Parathyroid adenoma (tissue), 2 donors: ENCODE measurements around the gene MRPS31.

ENCODE experiments used
- H2AFZ ChIP-seq: fragments of 300-600 bp; sonication (generic); one replicate; pipeline ENCODE4 v1.7.0; 2017; ENCODE audit warnings: antibody characterized with exemption, mild to moderate bottlenecking
- H3K27ac ChIP-seq: fragments of 300-600 bp; sonication (generic); one replicate; pipeline ENCODE4 v1.7.0; 2017
- H3K27me3 ChIP-seq: fragments of 300-600 bp; sonication (generic); one replicate; pipeline ENCODE4 v1.7.0; 2017; ENCODE audit warnings: low read length; ENCODE audit not compliant: control insufficient read depth, insufficient read depth
- H3K36me3 ChIP-seq: fragments of 300-600 bp; sonication (generic); one replicate; pipeline ENCODE4 v1.7.0; 2017; ENCODE audit warnings: low read length; ENCODE audit not compliant: control insufficient read depth, insufficient read depth
- H3K4me1 ChIP-seq: fragments of 300-600 bp; sonication (generic); one replicate; pipeline ENCODE4 v1.7.0; 2017; ENCODE audit warnings: control low read depth
- H3K4me2 ChIP-seq: fragments of 300-600 bp; sonication (generic); one replicate; pipeline ENCODE4 v1.7.0; 2017; ENCODE audit warnings: low read length
- H3K4me3 ChIP-seq: fragments of 300-600 bp; sonication (generic); one replicate; pipeline ENCODE4 v1.7.0; 2017; ENCODE audit warnings: low read depth, low read length
- H3K79me2 ChIP-seq: fragments of 300-600 bp; sonication (generic); one replicate; pipeline ENCODE4 v1.7.0; 2017; ENCODE audit warnings: control low read depth
- H3K9ac ChIP-seq: fragments of 300-600 bp; sonication (generic); one replicate; pipeline ENCODE4 v1.7.0; 2017; ENCODE audit warnings: mild to moderate bottlenecking
- H3K9me3 ChIP-seq: fragments of 300-600 bp; sonication (generic); one replicate; pipeline ENCODE4 v1.7.0; 2017; ENCODE audit warnings: low read length; ENCODE audit not compliant: control insufficient read depth
- TF ChIP-seq, protein P1 (sequence below): fragments of 300-600 bp; sonication (generic); IDR thresholded peaks from one replicate; pipeline ENCODE4 v1.7.0; 2017; ENCODE audit warnings: antibody characterized with exemption, mild to moderate bottlenecking
- donor health status: primary hyperparathyroidism.

Gene MRPS31

DNA sequence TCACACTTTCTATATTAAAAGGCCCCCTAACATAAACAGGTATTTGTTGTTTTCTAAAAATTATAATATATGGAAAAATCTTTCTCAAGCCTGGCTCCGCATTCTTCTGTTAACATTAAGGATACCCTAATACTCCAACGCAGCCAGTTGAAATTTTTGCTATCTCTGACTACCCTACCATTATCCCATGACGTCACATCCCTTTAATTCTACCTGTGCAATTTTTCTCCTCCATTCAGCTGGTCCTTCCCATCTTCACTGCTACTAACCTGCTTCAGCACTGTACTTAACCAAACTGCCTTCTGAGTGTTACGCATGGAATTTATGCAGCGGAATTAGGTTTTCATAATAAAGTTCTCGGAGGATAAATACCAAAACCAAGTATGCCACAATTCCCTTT is 1.0 kb downstream of the MRPS31 start:
- peaks cover 4% of the 10 kb centered on the region for H3K79me2 ChIP-seq
- H2AFZ ChIP-seq, result peak overlapping the region; percentile 87
- H3K4me3 ChIP-seq, result peak overlapping the region; percentile 79
- H3K27ac ChIP-seq, result no peak overlapping the region
- TF ChIP-seq, protein P1, sequence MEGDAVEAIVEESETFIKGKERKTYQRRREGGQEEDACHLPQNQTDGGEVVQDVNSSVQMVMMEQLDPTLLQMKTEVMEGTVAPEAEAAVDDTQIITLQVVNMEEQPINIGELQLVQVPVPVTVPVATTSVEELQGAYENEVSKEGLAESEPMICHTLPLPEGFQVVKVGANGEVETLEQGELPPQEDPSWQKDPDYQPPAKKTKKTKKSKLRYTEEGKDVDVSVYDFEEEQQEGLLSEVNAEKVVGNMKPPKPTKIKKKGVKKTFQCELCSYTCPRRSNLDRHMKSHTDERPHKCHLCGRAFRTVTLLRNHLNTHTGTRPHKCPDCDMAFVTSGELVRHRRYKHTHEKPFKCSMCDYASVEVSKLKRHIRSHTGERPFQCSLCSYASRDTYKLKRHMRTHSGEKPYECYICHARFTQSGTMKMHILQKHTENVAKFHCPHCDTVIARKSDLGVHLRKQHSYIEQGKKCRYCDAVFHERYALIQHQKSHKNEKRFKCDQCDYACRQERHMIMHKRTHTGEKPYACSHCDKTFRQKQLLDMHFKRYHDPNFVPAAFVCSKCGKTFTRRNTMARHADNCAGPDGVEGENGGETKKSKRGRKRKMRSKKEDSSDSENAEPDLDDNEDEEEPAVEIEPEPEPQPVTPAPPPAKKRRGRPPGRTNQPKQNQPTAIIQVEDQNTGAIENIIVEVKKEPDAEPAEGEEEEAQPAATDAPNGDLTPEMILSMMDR, result no peak
- H3K9ac ChIP-seq, result no peak overlapping the region
- H3K4me1 ChIP-seq, result no peaks in the 10 kb centered on the region
- no peaks in the 10 kb centered on the region for H3K27me3 ChIP-seq
- no peaks in the 10 kb centered on the region for H3K9me3 ChIP-seq
- no peaks in the 10 kb centered on the region for H3K36me3 ChIP-seq
- H3K4me2 ChIP-seq, result peak overlapping the region; percentile 73

DNA sequence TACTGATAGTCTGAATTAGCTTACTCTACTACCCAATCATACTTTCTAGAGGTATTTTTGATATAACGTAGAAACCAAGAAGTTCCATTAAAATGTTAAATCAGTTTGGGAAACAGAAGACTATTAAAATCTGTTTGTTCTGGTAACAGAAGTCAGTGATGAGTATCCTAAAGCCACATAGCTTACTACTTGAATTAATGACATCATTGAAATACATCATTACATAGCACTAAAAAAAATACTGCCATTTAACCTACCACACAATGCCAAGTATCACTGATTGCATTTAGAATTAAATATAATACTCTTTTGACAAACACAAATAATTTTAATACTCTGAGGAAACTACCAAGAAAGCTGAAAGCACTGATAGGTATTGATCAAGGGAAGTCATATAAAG is 5.4 kb downstream of the MRPS31 start:
- TF ChIP-seq, protein P1, result no peak
- H3K79me2 ChIP-seq, result peaks cover 4% of the 10 kb centered on the region

GRCh38 chr13:40764587-40765403 is 6.2 kb downstream of the MRPS31 start:
- Histone ChIP-seq H3K27me3 (no peaks in the 10 kb centered on the region), H3K79me2 (no peaks in the 10 kb centered on the region), H3K36me3 (no peaks in the 10 kb centered on the region), H2AFZ (no peak overlapping the region), H3K9me3 (no peaks in the 10 kb centered on the region), H3K4me1 (no peaks in the 10 kb centered on the region), H3K9ac (no peak overlapping the region), H3K4me2 (no peak overlapping the region), H3K4me3 (no peak overlapping the region), H3K27ac (no peak overlapping the region)
- TF ChIP-seq, protein P1, result no peak

More for the DNA sequence above, 5.4 kb downstream of the MRPS31 start:
- H3K4me2 ChIP-seq, result no peak overlapping the region
- H3K4me1 ChIP-seq, result no peaks in the 10 kb centered on the region
- H3K4me3 ChIP-seq, result no peak overlapping the region
- no peak overlapping the region for H2AFZ ChIP-seq
- no peaks in the 10 kb centered on the region for H3K9me3 ChIP-seq
- H3K36me3 ChIP-seq, result no peaks in the 10 kb centered on the region
- H3K9ac ChIP-seq, result no peak overlapping the region
- H3K27me3 ChIP-seq, result no peaks in the 10 kb centered on the region
- H3K27ac ChIP-seq, result no peak overlapping the region

GRCh38 chr13:40762849-40763248 is 8.1 kb downstream of the MRPS31 start:
- H3K9me3 ChIP-seq, result no peaks in the 10 kb centered on the region
- H3K4me1 ChIP-seq, result no peaks in the 10 kb centered on the region
- H2AFZ ChIP-seq, result no peak overlapping the region
- no peak overlapping the region for H3K4me3 ChIP-seq
- H3K27ac ChIP-seq, result no peak overlapping the region
- no peaks in the 10 kb centered on the region for H3K27me3 ChIP-seq
- no peak overlapping the region for H3K4me2 ChIP-seq
- H3K36me3 ChIP-seq, result no peaks in the 10 kb centered on the region
- TF ChIP-seq, protein P1, result no peak
- no peaks in the 10 kb centered on the region for H3K79me2 ChIP-seq
- H3K9ac ChIP-seq, result no peak overlapping the region

- Histone ChIP-seq H3K36me3 (no peaks in the 10 kb centered on the region), H3K79me2 (no peaks in the 10 kb centered on the region), H3K9ac (no peak overlapping the region), H3K27ac (no peak overlapping the region), H3K4me2 (no peak overlapping the region), H3K27me3 (no peaks in the 10 kb centered on the region), H3K4me3 (no peak overlapping the region), H3K9me3 (no peaks in the 10 kb centered on the region), H2AFZ (no peak overlapping the region), H3K4me1 (no peaks in the 10 kb centered on the region)
- TF ChIP-seq, protein P1, result no peak
Observed at GRCh38 chr13:40758811-40759210, 12.2 kb downstream of the MRPS31 start.
